ENCODE results near the gene RPS19.

Gene RPS19

DNA sequence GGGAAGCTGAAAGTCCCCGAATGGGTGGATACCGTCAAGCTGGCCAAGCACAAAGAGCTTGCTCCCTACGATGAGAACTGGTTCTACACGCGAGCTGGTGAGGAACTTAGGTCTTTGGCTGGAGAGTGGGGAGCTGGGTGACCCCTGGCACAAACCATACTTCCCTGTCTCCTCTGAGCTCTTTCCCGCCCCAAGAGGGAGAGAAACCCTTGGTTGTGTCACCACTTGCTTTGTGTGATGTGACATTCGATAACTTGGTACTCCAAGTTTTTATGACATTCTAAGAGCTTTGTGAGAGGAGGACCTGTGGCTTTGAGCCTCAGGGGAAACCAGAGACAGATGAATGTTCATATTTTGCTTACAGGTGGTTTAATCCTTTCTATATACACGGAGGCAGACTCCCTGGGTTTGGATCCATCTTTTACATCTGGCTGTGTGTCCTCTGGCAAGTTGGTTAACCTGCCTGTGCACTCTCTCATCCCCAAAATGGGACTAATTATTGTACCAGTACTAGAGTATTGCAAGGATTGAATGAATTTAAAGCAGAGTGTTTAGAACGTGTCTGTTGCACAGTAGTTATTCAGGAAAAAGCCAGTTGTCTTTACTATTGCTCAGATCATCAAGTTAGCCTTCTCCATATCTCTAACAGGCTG is 1.2 kb downstream of the RPS19 start:
- Mint-ChIP-seq H3K27me3 (ENCODE audit: low read depth, poor library complexity) (peaks cover 23% of the 10 kb centered on the region), H3K36me3 (ENCODE audit: low read depth) (peaks cover 51% of the 10 kb centered on the region), H3K4me1 (peaks cover 43% of the 10 kb centered on the region), H3K4me3 (peak overlapping the region; percentile 94), H3K27ac (peak overlapping the region; percentile 94), H3K9me3 (no peaks in the 10 kb centered on the region)
- no peak for DNase-seq
- TF ChIP-seq, protein P1, sequence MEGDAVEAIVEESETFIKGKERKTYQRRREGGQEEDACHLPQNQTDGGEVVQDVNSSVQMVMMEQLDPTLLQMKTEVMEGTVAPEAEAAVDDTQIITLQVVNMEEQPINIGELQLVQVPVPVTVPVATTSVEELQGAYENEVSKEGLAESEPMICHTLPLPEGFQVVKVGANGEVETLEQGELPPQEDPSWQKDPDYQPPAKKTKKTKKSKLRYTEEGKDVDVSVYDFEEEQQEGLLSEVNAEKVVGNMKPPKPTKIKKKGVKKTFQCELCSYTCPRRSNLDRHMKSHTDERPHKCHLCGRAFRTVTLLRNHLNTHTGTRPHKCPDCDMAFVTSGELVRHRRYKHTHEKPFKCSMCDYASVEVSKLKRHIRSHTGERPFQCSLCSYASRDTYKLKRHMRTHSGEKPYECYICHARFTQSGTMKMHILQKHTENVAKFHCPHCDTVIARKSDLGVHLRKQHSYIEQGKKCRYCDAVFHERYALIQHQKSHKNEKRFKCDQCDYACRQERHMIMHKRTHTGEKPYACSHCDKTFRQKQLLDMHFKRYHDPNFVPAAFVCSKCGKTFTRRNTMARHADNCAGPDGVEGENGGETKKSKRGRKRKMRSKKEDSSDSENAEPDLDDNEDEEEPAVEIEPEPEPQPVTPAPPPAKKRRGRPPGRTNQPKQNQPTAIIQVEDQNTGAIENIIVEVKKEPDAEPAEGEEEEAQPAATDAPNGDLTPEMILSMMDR (IDR thresholded peaks at IDR 0.05), result no peak

DNA sequence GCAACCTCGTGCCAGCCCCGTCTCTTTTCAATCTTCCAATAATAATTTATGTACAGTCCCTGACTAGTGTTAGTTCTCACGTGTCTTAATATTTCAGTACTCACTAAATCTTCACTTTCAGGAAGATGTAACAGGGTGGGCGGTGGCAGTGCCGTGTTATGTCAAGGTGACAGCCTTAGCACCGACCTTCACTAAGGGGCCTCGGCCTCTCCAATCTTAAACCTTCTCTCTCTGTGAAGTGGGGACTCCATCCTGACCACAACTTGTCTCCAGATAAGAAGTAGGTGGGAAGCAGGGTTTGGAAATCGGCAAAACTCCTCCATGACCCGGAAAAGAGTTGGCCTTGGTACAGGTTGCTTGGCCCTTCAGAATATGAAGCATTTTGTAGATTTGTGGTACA is 1.8 kb downstream of the RPS19 start:
- no peak for DNase-seq
- Mint-ChIP-seq H3K9me3 (no peaks in the 10 kb centered on the region), H3K4me3 (peak overlapping the region; percentile 94), H3K4me1 (peaks cover 43% of the 10 kb centered on the region), H3K27me3 (ENCODE audit: low read depth, poor library complexity) (peaks cover 17% of the 10 kb centered on the region), H3K36me3 (ENCODE audit: low read depth) (peaks cover 53% of the 10 kb centered on the region), H3K27ac (peak overlapping the region; percentile 82)
- TF ChIP-seq, protein P1 (IDR thresholded peaks at IDR 0.05), result no peak

DNA sequence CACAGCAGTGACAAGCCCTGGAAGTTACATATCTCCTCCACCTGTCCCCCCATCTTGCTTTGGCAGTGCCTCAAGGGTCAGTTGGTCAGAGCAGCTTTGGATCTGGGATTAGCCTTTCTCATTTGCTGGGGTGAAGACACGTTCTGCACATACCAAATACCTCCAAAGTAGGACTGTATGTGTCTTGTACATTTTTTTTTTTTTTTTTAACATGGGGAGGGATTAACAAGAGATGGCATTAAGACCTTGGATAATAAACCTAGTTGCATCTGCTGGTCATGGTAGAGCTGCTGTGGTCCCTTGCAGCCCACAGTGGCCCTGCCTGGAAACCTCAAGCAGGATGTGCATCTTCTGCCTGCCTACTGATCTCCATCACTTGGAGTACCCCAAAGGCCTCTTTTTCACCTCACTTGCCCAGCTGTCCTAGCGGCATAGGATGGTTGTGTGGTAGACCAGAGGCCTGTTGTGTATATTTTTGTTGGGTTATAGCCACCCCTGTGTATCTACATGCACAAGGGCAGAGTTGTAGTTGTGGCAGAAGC is 2.5 kb downstream of the RPS19 start:
- TF ChIP-seq, protein P1 (IDR thresholded peaks at IDR 0.05), result no peak
- Mint-ChIP-seq H3K4me3 (peak overlapping the region; percentile 94), H3K4me1 (peaks cover 43% of the 10 kb centered on the region), H3K9me3 (no peaks in the 10 kb centered on the region), H3K36me3 (ENCODE audit: low read depth) (peaks cover 53% of the 10 kb centered on the region), H3K27ac (no peak overlapping the region), H3K27me3 (ENCODE audit: low read depth, poor library complexity) (peaks cover 11% of the 10 kb centered on the region)
- no peak for DNase-seq

DNA sequence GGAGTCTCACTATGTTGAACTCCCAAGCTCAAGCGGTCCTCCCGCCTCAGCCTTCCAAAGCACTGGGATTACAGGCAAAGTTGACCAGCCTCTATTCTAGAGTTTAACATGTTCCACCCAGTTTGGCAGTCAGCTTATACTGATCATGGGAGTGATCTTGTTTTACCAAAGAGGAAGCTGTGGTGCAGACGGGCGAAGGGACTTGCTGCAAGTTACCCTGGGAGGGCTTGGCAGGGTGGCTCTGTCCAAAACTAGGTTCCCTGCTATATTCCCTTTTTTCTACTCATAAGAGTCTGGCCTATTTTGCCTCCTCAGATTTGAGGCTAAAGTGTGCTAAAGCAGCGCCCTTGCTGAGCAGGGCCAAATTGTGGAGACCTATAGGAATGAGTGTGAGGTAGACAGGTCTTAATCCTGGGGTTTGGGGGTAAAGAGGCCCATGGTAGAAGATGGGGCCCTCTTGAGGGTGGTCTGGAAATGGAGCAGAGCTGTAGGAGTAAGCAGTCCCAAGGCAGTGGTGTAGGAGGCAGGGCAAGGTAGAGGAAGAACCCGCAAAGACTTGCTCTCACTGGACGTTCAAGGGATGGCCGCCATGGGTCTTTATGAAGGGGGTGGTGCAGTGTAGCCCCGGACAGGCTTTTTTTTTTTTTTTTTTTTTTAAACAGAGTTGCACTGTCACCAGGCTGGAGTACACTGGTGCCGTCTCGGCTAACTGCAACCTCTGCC is 3.3 kb downstream of the RPS19 start:
- TF ChIP-seq, protein P1 (IDR thresholded peaks at IDR 0.05), result no peak
- H3K27me3 Mint-ChIP-seq (ENCODE audit: low read depth, poor library complexity), result peaks cover 4% of the 10 kb centered on the region
- H3K27ac Mint-ChIP-seq, result peak overlapping the region; percentile 54
- peak overlapping the region; percentile 24 for H3K4me3 Mint-ChIP-seq
- no peaks in the 10 kb centered on the region for H3K9me3 Mint-ChIP-seq
- H3K4me1 Mint-ChIP-seq, result peaks cover 50% of the 10 kb centered on the region
- H3K36me3 Mint-ChIP-seq (ENCODE audit: low read depth), result peaks cover 61% of the 10 kb centered on the region
- no peak for DNase-seq

DNA sequence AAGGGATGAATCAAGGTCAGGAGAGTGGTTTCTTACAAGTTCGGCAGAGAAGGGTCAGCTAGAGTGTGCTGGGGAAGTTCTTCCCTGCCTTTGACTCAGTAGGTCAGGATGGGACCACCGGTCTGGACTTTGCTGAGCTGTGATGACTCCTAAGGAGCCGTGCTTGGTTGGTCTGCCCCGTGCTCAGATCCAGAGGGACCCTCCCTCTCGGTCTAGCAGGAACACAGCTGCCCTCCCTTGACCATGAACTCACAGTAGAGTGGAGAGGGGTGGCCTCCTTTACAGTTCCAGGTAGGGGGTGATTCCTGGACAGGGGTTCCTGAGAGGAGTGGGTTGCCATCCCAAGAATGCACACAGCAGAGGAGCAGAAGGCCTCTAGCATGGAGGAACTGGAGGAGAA is 4.3 kb downstream of the RPS19 start:
- Mint-ChIP-seq H3K4me1 (peaks cover 50% of the 10 kb centered on the region), H3K4me3 (peak overlapping the region; percentile 23), H3K36me3 (ENCODE audit: low read depth) (peaks cover 68% of the 10 kb centered on the region), H3K9me3 (no peaks in the 10 kb centered on the region), H3K27ac (peak overlapping the region; percentile 68), H3K27me3 (ENCODE audit: low read depth, poor library complexity) (peaks cover 4% of the 10 kb centered on the region)
- DNase-seq, result no peak
- TF ChIP-seq, protein P1 (IDR thresholded peaks at IDR 0.05), result no peak
